Stimulated activated CD8-positive, alpha-beta memory T cell treated with anti-CD3 and anti-CD28 coated beads, Interleukin-7, amount 100 ng/mL, for 48 hours (primary cell): ENCODE measurements around the gene KATNB1.
"Not testable (repeated sequence)": the region's sequence is repeated elsewhere in the genome, so short reads cannot be mapped to it uniquely, and the experiment has no call there.

Experiments
- DNase-seq, 2 donors: peaks; one replicate each; pipeline ENCODE4 v3.0.0-alpha.2; 2020; ENCODE audit warnings: low read depth in 1 of 2; ENCODE audit errors: extremely low read depth in 1 of 2

Gene KATNB1

DNA sequence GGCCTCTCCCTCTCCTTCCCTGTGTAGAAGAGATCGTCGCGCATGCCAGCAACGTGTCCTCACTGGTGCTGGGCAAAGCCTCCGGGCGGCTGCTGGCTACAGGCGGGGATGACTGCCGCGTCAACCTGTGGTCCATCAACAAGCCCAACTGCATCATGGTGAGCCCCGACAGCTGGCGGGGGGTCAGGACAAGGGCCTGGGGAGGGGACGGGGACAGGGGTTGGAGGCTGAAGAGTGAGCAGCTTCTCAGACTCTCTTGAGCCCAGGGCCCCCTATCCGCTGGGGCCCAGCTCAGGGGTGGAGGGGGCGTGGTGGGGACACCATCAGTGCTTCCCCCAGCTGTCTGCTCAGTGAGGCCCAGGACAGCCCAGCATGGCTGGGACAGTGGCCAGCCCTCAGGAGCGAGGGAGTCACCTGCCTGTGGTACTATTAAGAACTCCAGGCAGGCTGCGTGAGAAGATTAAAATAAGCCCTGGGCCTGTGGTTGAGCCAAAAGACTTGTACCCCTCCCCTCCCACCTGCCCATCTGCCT, 6.2 kb downstream of the KATNB1 start:
- DNase-seq = no peak

DNA sequence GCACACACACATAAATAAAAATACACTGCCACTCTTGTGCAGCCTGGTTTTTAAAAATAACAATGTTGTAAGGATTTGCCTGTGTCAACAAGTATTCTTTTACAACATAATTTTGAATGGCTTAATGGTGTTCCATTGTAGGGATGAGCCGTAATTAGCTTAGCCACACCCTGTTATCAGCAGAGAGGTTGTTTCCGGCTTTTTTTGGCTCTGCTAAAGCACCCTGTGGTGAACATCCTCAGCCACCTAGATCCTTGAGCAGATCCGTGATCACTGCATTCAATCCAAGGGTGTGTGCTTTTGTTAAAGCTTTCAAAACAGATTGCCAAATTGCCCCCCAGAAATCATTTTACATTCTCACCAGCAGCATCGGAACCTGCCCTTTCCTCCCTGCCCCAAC, 7.0 kb downstream of the KATNB1 start:
- no peak for DNase-seq

DNA sequence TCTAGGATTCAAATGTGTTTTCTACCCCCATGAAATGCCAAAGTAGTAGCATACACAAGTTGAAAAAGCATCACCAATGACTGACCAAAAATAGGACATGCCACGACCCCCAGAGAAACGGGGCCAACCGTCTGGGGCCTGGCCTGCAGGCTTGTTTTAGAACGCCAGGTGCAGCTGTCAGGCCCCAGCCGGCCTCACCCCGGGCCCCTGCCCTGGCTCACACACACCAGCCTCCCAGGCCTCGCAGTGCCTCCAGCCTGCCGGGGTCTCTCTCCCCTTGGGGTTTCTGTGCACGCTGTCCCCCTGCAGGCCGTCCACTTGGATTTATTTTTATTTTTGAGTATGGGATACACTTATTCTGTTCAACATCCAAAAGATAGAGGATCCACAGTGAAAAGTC, 7.9 kb downstream of the KATNB1 start:
- no peak for DNase-seq

DNA sequence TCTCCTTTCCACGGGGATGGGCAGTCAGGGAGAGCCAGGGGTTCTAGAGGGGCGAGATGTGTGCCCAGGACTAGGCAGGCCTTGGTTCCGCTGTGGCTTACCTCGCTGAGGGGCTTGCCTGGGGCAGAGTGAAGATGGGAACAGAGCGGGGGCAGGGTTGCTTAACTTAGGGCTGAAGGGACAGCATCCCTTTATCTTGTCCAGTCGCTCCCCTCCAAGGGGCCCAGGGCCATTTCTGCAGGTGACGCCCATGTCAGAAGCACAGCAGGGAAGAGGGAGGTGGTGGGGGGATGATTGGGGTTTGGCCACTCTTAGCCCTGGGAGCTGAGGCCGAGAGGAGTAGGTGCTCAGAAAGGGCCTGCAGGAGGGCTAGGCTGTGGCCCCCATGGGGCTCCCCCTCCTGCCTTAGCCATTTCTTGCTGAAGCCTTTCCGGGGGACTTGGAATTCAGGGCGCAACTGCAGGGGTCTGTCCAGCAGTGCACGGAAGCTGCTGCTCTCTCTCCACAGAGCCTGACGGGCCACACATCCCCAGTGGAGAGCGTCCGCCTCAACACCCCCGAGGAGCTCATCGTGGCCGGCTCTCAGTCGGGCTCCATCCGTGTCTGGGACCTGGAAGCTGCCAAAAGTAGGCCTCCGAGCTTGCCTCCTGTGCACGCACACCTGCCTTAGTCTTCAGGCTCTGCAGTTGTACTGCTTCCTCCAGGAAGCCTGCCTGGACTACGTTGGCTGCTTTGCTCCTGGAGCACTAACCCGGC, 8.5 kb downstream of the KATNB1 start:
- DNase-seq = no peak

DNA sequence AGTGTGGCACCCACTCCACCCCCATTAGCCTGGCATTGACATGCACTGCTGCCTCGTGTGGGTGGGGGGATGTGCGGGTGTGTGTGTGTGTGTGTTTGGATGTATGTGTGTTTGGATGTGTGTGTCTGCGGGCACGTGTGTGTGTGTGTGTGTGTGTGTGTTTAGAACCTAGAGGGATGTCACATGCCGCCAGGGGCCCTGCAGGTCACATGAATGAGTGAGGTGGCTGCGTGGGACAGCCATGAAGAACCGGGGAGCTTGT, 9.0 kb downstream of the KATNB1 start:
- no peak for DNase-seq

DNA sequence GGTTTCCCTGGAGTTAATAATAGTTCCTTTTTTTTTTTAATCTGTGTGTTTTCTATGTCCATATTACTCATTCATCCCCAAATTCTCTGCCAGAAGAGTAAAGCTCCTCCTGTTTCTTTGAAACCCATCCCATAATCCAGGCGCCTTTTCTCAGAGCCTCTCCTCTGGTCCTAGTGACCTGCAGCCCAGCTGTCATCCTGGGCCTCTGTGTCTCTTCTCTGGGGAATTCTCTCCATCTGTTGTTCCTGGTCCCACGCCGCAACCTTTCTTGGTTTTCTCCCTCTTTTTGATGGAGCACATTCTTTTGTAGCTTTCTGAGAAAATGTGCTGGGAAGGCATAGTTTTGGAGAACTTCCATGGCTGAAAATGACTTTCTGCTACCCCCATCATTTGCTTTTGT, 10.2 kb downstream of the KATNB1 start:
- DNase-seq = no peak

DNA sequence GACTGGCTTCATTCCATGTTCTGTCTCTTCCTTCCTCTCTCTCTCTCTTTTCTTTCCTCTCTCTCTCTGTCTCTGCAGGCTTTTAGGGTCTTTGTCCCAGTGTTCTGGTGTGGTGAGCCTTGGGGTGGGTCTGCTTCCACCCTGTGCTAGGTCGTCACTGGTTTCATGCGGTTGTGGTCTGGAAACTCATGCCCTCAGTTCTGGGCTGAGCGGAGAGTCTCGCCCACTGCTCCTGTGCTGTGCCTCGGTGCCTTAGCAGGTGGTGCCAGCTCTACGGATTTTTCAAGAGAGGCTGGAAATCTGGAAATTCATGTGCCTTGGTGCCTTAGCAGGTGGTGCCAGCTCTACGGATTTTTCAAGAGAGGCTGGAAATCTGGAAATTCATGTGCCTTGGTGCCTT, 10.7 kb downstream of the KATNB1 start:
- DNase-seq = not testable (repeated sequence)

DNA sequence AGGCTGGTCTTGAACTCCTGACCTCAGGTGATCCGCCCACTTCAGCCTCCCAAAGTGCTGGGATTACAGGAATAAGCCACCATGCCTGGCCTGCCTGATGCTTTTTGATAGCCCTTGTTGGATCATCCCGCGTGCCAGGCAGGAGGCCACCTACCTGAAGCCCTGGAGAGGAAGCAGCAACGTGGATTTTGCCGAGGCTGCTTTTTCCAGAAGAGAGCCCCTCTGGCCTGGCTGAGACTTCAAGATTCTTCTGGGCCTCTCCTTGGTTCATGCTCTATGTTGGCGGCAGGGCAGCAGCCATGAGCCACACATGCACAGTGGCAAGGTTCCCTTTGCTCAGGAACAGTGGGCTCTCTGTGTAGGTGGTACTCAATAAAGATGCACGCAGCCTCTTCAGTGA, 11.5 kb downstream of the KATNB1 start:
- no peak for DNase-seq

DNA sequence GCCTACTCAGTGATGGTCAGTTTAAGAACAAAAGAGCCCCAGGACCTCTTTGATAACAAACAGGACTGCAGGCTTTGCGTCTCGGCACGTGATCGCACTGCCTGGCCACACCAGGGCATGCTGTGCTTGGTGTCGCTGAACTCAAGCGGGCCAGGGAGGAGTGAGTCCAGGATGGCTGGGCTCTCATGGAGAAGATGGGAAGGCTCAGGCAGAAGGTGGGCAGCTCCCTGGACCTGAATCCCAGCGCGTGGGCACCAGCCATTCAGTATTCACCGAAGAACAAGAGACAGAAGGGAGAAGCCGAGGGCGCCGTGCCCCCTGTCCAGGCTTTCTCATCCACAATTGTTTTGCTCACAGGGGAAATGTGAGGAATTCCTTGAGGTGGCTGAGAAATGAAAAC, 11.9 kb downstream of the KATNB1 start:
- no peak for DNase-seq

DNA sequence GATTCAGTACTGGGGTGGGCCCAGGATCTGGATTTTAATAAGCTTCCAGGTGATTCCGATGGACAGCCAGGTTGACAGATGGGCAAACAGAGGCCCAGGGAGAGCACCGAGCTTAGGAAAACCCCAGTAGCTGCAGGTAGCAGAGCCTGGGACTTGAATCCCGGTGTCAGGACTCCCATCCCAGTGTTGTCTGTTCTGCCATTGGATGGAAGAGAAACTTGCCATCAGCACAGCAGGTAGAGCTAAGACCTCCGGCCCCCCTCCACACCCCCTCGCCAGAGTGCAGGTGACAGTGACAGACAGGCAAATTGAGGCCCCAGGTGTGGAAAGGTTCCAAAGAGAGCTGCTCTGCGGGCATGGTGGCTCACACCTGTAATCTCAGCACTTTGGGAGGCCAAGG, 12.4 kb downstream of the KATNB1 start:
- no peak for DNase-seq

DNA sequence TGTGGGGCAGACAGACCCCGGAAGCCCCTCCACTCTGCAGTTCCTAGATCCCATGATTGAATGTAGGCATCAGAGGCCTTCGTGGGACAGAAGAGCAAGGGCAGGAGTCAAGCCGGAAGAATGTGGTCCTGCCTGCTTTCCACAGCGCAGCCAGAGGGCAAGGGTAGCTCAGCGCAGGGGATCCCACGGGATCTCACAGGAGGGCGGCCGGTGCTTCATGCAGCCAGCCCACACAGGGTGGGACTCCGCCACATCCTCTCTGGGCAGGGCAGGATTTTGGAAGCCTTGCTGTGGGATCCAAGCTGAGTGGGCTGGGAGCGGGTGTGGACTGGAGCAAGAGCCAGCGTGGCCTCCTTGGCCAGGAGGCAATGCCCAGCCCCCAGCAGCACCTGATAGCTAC, 13.0 kb downstream of the KATNB1 start:
- DNase-seq = no peak

DNA sequence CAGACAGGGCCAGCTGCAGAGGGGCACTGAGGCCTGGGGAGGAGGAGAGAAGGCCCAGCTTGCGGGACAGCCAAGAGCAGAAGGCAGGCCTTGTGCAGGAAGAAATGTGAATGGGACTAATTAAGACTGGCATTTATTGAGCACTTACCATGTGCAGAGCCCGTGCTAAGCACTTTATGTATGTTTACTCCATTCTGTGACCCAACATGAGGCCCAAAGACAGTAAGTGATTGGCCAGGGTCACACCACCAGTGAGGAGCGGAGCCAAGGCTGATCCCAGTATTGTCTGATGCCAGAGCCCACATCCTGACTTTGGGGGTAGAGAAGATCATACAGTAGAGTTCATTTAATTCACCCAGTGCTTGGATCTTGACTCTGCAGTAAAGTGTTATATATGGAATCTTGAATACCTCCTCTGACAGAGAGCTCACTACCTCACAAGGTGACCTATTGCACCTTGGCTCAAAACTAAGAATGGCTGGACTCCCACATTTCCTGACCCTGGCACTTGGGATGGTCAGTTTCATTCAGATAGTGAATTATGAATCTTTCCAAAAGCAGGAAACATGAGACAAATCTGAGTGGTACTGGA, 13.6 kb downstream of the KATNB1 start:
- DNase-seq = no peak

DNA sequence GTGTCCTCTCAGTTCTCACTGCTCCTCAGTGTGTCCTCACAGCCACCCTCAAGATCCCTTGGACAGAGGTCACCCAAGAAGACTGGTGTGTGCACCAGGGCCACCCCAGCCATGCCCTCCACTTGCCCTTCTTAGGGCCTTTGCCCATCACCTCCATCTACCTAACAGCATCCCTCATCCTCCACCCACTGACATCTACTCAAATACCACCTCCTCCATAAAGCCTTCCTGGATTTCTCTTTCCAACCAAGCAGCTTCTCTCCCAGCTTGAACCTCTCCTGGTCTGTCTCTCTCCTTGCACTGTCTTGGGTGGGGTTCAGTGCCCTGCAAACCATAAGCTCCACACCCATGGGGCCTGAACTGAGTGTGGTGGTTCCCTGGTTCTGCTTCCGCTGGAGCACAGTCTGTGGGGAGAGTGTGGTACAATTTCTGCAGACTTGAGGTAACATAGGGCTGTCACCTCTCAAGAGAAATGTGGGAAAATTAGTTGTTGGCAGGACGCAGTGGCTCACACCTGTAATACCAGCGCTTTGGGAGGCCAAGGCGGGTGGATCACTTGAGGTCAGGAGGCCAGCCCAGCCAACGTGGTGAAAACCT, 14.4 kb downstream of the KATNB1 start:
- DNase-seq = no peak

DNA sequence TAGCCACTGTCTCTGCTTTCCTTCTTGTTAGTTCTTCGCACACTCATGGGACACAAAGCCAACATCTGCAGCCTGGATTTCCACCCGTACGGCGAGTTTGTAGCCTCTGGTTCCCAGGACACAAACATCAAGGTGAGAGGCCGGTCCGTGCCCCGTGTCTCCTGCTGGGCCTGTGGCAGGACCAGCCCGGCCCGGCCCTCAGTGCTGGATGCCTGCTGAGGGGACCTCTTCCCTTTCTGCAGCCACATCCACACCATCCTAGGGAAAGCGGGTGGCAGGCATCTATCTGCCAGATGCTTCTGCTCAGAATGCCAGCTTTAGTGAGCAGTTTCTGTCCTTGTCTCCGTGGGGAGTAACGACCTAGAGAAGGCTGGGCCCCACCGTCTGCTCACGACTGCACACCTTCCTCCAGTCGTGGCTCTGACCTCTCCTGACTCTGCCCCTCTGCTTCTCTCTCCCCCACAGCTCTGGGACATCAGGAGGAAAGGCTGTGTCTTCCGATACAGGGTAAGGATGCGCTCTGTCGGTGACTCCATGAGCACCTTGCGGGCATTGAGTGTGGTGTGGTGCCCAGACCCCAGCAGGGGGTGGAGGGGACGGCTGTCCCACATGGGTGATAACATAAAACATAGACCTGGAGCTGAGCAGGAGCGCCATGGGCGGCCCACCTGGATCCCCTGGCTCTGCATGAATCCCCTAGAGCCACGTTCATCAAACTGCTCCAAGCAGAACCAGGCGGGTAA, 15.4 kb downstream of the KATNB1 start:
- no peak for DNase-seq

DNA sequence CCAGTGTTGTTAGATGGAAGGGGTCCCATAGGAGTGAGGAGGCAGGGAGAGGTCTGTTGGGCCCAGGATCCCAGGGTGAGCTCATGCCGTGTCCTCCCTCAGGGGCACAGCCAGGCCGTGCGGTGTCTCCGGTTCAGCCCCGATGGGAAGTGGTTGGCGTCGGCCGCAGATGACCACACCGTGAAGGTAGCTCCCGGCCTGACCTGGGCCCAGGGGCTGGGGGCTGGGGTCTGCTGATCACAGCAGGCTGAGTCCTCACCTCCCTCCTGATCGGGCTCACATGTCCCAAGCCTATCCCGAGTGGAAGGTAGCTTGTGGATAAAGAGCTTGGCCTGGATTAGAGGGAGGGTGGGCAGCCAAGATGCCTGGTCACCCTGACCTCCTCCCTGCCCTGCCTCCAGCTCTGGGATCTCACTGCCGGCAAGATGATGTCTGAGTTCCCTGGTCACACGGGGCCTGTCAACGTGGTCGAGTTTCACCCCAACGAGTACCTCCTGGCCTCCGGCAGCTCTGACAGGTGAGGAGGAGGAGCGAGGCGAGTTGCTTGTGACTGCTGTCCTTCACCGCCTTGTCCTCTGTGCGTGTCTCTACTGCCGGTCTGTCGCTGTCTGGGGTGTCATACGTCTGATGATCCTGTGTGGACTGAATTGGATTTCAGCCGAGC, 16.1 kb downstream of the KATNB1 start:
- DNase-seq = no peak

DNA sequence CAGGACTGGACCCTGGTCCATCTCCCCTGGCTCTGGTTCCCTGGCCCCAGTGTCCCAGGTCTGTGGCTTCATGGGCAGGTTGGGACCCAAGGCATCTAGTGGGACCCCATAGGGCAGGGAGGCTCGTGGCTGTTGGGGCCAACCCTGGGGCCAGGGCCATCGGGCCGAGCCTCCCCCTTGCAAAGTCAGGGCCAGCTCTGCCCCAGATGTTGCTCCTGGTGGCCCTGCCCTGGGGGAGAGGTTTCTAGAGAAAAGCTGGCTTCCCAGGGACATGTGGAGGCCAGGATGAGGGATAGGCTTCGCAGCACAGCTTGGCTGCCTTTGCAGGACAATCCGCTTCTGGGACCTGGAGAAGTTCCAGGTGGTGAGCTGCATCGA, 16.6 kb downstream of the KATNB1 start:
- no peak for DNase-seq

DNA sequence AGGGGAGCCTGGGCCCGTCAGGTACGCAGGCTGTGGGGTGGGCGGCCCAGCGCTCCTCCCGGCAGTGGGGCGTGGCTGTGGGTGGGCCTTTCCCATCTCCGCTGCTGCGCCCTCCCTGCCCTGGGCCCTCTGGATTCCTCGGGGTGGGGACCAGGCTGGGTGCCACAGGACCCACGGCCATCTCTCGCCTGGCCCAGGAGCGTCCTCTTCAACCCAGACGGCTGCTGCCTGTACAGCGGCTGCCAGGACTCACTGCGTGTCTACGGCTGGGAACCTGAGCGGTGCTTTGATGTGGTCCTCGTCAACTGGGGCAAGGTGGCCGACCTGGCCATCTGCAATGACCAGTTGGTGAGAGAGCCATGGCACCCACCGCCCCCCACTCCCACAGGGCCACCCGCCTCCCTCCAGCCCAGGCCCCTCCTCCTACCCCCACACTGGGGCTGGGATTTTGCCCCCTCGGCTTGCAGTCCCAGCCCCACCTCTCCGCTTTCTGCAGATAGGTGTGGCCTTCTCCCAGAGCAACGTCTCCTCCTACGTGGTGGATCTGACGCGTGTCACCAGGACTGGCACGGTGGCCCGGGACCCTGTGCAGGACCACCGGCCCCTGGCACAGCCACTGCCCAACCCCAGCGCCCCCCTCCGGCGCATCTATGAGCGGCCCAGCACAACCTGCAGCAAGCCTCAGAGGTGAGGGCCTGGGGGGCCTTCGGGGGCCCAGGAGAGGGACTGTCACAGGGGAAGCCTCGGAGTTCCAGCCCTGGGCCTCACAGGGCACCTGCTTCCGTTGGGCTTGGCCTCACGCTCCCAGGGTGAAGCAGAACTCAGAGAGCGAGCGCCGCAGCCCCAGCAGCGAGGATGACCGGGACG, 17.2 kb downstream of the KATNB1 start:
- DNase-seq = no peak

DNA sequence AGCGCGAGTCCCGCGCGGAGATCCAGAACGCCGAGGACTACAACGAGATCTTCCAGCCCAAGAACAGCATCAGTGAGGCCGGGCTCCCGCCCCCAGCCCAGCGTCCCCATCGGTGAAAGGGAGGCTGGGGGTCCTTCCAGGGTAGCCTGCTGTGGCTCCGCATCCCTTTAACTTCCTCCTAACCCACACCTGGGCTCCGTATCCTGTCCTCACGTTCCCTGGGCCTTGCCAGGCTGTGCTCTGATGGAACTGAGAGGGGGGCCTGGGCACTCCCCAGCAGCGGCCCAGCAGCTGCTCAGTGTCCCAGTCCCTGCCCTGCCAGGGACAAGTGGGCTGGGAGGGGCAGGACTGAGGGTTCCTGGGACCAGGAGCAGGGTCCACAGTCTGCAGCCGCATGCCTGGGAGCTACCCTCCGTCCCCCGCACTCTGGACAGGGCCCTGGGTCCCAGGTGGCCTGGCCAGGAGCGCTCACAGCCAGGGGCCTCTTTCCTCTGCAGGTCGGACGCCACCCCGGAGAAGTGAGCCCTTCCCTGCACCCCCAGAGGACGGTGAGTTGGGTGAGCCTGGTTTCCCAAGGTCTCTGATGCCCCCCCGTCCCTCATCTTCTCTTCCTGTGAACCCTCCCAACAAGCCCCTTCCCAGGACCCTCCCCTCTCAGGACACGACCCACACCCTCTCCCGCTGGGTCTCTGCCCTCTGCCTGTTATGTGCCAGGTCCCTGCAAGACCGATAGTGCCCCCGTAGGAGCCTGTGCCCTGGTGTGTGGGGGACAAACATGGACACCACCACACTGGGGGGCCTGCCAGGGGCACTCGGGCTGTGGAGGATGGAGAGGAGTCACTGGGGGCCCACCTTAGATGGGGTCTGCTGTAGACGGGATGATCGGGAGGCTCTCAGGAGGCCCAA, 18.1 kb downstream of the KATNB1 start:
- DNase-seq = no peak

DNA sequence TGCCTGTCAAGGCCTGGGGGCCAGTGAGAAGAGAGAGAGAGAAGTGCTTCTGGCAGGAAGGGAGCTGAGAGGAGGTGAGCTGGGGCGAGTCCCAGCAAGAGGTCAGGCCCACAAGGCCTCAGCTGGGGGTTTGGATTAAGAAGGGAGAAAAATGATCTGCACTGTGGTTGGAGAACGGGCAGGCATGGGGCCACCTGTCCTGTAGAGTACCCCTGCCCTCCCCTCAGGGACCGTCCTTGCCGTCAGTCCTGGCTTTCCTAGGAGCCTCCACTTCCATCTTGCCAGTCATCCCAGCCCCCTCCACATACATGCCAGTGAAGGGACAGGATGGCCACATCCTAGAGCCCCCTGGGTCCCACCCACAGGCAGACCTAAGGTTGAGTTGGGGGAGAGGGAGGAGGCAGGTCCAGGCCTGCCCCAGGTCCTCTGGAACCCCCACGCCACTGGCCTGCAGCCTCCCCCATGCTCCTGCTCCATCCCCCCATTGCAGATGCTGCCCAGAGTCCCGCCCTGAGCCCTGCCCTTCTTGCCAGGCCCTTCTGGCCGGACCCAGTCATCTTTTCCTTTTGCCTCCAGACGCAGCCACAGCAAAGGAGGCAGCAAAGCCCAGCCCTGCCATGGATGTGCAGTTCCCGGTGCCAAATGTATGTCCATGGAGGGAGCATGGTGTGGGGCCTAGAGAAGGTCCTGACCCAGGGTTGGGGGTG, 18.9 kb downstream of the KATNB1 start:
- DNase-seq = no peak
